Panc1 (cell line): ENCODE measurements around the gene EHD1. TPM values are rescaled to one million over a fixed set of nuclear protein-coding genes. Genes with fewer than 3 reads are reported as not detected.

Source experiments
- ATAC-seq: fragments of 200-7000 bp; cut with Tn5 transposase; 2 replicates; pipeline ENCODE4 v1.9.1; 2020; ENCODE audit warnings: mild to moderate bottlenecking, moderate library complexity
- BruUV-seq: library from RNA; stranded (reverse); fragments of 400-500 nt; replicated peaks from 2 replicates; lab custom pipeline; 2021; lab: Mats Ljungman, UMichigan
- CTCF ChIA-PET: fragments of 300-600 bp; sonication (Branson Sonifier 250); formaldehyde crosslinking; loops from one replicate; lab custom pipeline; 2022; ENCODE audit warnings: antibody characterized with exemption; lab: Charles Lee
- POLR2A ChIA-PET: fragments of 300-600 bp; sonication (Branson Sonifier 250); formaldehyde crosslinking; loops from one replicate; lab custom pipeline; 2022; ENCODE audit warnings: antibody characterized with exemption; lab: Charles Lee
- DNase-seq: peaks from one replicate; pipeline ENCODE4 v3.0.0-alpha.2; 2010; ENCODE audit warnings: low read depth, low spot score
- H3K27ac ChIP-seq: 2 replicates; pipeline ENCODE4 v1.5.1; 2011; ENCODE audit warnings: mild to moderate bottlenecking, low read length, inconsistent platforms
- H3K27me3 ChIP-seq: fragments of 200-500 bp; sonication (Bioruptor generic); 2 replicates; pipeline ENCODE4 v1.6.0; 2014; ENCODE audit warnings: low read length, inconsistent platforms; ENCODE audit not compliant: control insufficient read depth, insufficient read depth
- H3K36me3 ChIP-seq: fragments of 200-500 bp; sonication (Bioruptor generic); 2 replicates; pipeline ENCODE4 v1.5.1; 2014; ENCODE audit warnings: inconsistent platforms, mild to moderate bottlenecking, low read length, moderate library complexity; ENCODE audit not compliant: control insufficient read depth, insufficient read depth
- H3K4me1 ChIP-seq: 2 replicates; pipeline ENCODE4 v1.5.1; 2011; ENCODE audit warnings: inconsistent platforms, mild to moderate bottlenecking, low read length, moderate library complexity; ENCODE audit not compliant: control insufficient read depth, insufficient read depth
- H3K4me3 ChIP-seq, 2 experiments: 2 replicates each; pipeline ENCODE4 v1.5.1; 2011 to 2012; ENCODE audit warnings: low read depth in 2 of 2, low read length in 2 of 2, mild to moderate bottlenecking in 2 of 2, inconsistent platforms in 1 of 2, moderate library complexity in 1 of 2
- H3K9me3 ChIP-seq: fragments of 200-500 bp; sonication (Bioruptor generic); 2 replicates; pipeline ENCODE4 v1.5.1; 2014; ENCODE audit warnings: low read depth, mild to moderate bottlenecking, inconsistent platforms, low read length, moderate library complexity; ENCODE audit not compliant: control insufficient read depth, insufficient read depth
- CTCF ChIP-seq: fragments of 450-650 bp; IDR thresholded peaks from 2 replicates; pipeline ENCODE4 v1.5.1; 2017; ENCODE audit warnings: mild to moderate bottlenecking
- POLR2AphosphoS5 ChIP-seq: IDR thresholded peaks from 2 replicates; pipeline ENCODE4 v1.6.1; 2012; ENCODE audit warnings: mild to moderate bottlenecking, low read depth, low read length, moderate library complexity
- REST ChIP-seq, 2 experiments: IDR thresholded peaks; 2 replicates each; pipeline ENCODE4 v1.6.1; 2011 to 2012; ENCODE audit warnings: low read depth in 2 of 2, control low read depth in 1 of 2, low read length in 1 of 2, mild to moderate bottlenecking in 1 of 2, moderate library complexity in 1 of 2; ENCODE audit not compliant: insufficient read depth in 1 of 2
- SIN3A ChIP-seq: IDR thresholded peaks from 2 replicates; pipeline ENCODE4 v1.6.1; 2012; ENCODE audit warnings: low read depth, mild to moderate bottlenecking, low read length, moderate library complexity, borderline replicate concordance; ENCODE audit not compliant: insufficient read depth
- TCF7L2 ChIP-seq: IDR thresholded peaks from 2 replicates; pipeline ENCODE4 v1.6.1; 2011; ENCODE audit warnings: mild to moderate bottlenecking, low read depth, low read length, inconsistent platforms
- in situ Hi-C: cut with HindIII; loops from 2 replicates; pipeline ENCODE4 v1.10.0; 2016; ENCODE audit warnings: low sequenced_read_pairs, low pct_unique_long_range_greater_than_20kb
- intact Hi-C: fragments of 100-400 bp; cut with micrococcal nuclease; formaldehyde crosslinking; loops from one replicate; pipeline ENCODE4 v1.10.0; 2022; ENCODE audit not compliant: unreplicated experiment
- total RNA-seq: library from RNA; stranded (reverse); gene quantifications from one replicate; pipeline ENCODE4 v1.2.1, GENCODE V29; 2021; ENCODE audit not compliant: unreplicated experiment

Gene EHD1
- total RNA-seq, 1 experiment from 2014 or later, result 186 TPM

GRCh38 chr11:64832467-64833197 lies 45.8 kb downstream of the EHD1 start:
- intact Hi-C loops, result no loop called here
- POLR2A ChIA-PET, result no interaction called here

GRCh38 chr11:64831411-64831891 lies 47.0 kb downstream of the EHD1 start:
- Histone ChIP-seq H3K27me3 (no peaks in the 10 kb centered on the region), H3K4me1 (peaks cover 18% of the 10 kb centered on the region), H3K4me3 (no peak overlapping the region), H3K27ac (no peak overlapping the region), H3K9me3 (no peaks in the 10 kb centered on the region), H3K36me3 (no peaks in the 10 kb centered on the region)
- POLR2A ChIA-PET, result no interaction called here
- CTCF ChIA-PET, result no interaction called here
- TF ChIP-seq SIN3A (no peak), TCF7L2 (no peak), REST (IDR thresholded peaks at IDR 0.05; ENCODE audit: insufficient read depth in 1 of 2, low read depth in 2 of 2, low read length in 1 of 2) (no peak), CTCF (no peak), POLR2AphosphoS5 (no peak)
- DNase-seq (no peak), ATAC-seq (no peak)
- in situ Hi-C loops, result no loop called here
- intact Hi-C loops, result no loop called here
- no TSS peak for BruUV-seq

More at GRCh38 chr11:64832467-64833197, 45.8 kb downstream of the EHD1 start:
- ATAC-seq (no peak), DNase-seq (no peak)
- in situ Hi-C loops, result no loop called here
- Histone ChIP-seq H3K4me3 (no peak overlapping the region), H3K27me3 (no peaks in the 10 kb centered on the region), H3K4me1 (peaks cover 18% of the 10 kb centered on the region), H3K27ac (no peak overlapping the region), H3K9me3 (no peaks in the 10 kb centered on the region), H3K36me3 (no peaks in the 10 kb centered on the region)
- no peak for TF ChIP-seq TCF7L2
- TF ChIP-seq POLR2AphosphoS5, result no peak
- TF ChIP-seq SIN3A, result no peak
- TF ChIP-seq REST (IDR thresholded peaks at IDR 0.05; ENCODE audit: insufficient read depth in 1 of 2, low read depth in 2 of 2, low read length in 1 of 2), result no peak
- no peak for TF ChIP-seq CTCF
- CTCF ChIA-PET, result no interaction called here
- BruUV-seq, result no TSS peak
